Measurements from ENCODE around the gene CGNL1. TPM values are rescaled to one million over a fixed set of nuclear protein-coding genes. Genes with fewer than 3 reads are reported as not detected.

The CGNL1 gene
- total RNA-seq, 6 donors from 2014 or later: 40.1 to 81.8 (median 63.0) TPM

- Histone ChIP-seq H3K4me3 (no peak overlapping the region), H3K27ac (no peak overlapping the region), H3K9me3 (no peaks in the 10 kb centered on the region), H3K4me1 (peaks cover 6 to 17% (median 9%) of the 10 kb centered on the region in 4 donors), H3K36me3 (no peaks in the 10 kb centered on the region), H3K27me3 (no peaks in the 10 kb centered on the region)
- no peak for ATAC-seq (ENCODE audit: low FRiP score in 2 of 2)
- no peak for TF ChIP-seq POLR2AphosphoS5 (IDR thresholded peaks at IDR 0.05)
- TF ChIP-seq CTCF (IDR thresholded peaks at IDR 0.05): no peak
- TF ChIP-seq EP300 (IDR thresholded peaks at IDR 0.05): no peak
- TF ChIP-seq POLR2A (IDR thresholded peaks at IDR 0.05): no peak
- WGBS, 2 donors: 82 to 89% methylated on average over 3 of the region's 3 CpGs
- no peak for DNase-seq
Measured at GRCh38 chr15:57567891-57568290, 191.6 kb downstream of the CGNL1 start.

- no peak for TF ChIP-seq POLR2AphosphoS5 (IDR thresholded peaks at IDR 0.05)
- TF ChIP-seq POLR2A (IDR thresholded peaks at IDR 0.05): no peak
- TF ChIP-seq CTCF (IDR thresholded peaks at IDR 0.05): no peak
- TF ChIP-seq EP300 (IDR thresholded peaks at IDR 0.05): no peak
- peaks cover 6 to 15% (median 9%) of the 10 kb centered on the region in 4 donors for H3K4me1 ChIP-seq
- no peak overlapping the region for H3K27ac ChIP-seq
- H3K4me3 ChIP-seq: no peak overlapping the region
- DNase-seq (no peak), ATAC-seq (ENCODE audit: low FRiP score in 2 of 2) (no peak)
- no peaks in the 10 kb centered on the region for H3K9me3 ChIP-seq
- WGBS, 2 donors: 88 to 100% methylated on average over 2 of the region's 2 CpGs
- H3K36me3 ChIP-seq: no peaks in the 10 kb centered on the region
- no peaks in the 10 kb centered on the region for H3K27me3 ChIP-seq
Measured at GRCh38 chr15:57568299-57568698, 192.0 kb downstream of the CGNL1 start.

DNA sequence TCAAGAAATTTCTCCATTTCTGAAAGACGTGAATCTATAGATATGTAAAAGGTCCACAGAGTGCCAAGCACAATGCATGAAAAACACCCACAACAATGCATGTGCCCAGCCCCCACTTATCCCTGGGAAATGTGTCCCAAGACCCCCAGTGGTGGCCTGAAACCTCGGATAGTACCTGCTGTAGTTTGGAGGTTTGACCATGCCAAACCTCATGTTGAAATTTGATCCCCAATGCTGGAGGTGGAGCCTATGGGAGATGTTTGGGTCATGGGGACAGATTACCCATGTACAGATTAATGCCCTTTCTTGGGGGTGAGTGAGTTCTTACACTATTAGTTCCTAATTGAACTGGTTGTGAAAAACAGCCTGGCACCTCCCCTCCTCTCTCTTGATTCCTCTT is 194.0 kb downstream of the CGNL1 start:
- no peak overlapping the region for H3K27ac ChIP-seq
- ATAC-seq (ENCODE audit: low FRiP score in 2 of 2) (no peak), DNase-seq (no peak)
- 82 to 85% methylated on average over 2 of the region's 2 CpGs for WGBS, 2 donors
- no peak for TF ChIP-seq CTCF (IDR thresholded peaks at IDR 0.05)
- no peak for TF ChIP-seq POLR2AphosphoS5 (IDR thresholded peaks at IDR 0.05)
- H3K4me1 ChIP-seq: peaks cover under 1 to 7% (median 4%) of the 10 kb centered on the region in 4 donors
- H3K4me3 ChIP-seq: no peak overlapping the region
- no peaks in the 10 kb centered on the region for H3K9me3 ChIP-seq
- no peaks in the 10 kb centered on the region for H3K27me3 ChIP-seq
- H3K36me3 ChIP-seq: no peaks in the 10 kb centered on the region

GRCh38 chr15:57570994-57571393 is 194.7 kb downstream of the CGNL1 start:
- H3K36me3 ChIP-seq: no peaks in the 10 kb centered on the region
- no peak overlapping the region for H3K27ac ChIP-seq
- no peaks in the 10 kb centered on the region for H3K27me3 ChIP-seq
- 48 to 84% methylated on average over 3 of the region's 3 CpGs for WGBS, 2 donors
- DNase-seq (no peak), ATAC-seq (ENCODE audit: low FRiP score in 2 of 2) (no peak)
- H3K4me3 ChIP-seq: no peak overlapping the region
- H3K9me3 ChIP-seq: no peaks in the 10 kb centered on the region
- TF ChIP-seq POLR2AphosphoS5 (IDR thresholded peaks at IDR 0.05) (no peak), POLR2A (IDR thresholded peaks at IDR 0.05) (no peak), EP300 (IDR thresholded peaks at IDR 0.05) (no peak), CTCF (IDR thresholded peaks at IDR 0.05) (no peak)
- peaks cover 0 to 5% (median 0%) of the 10 kb centered on the region in 4 donors for H3K4me1 ChIP-seq

- no peak for DNase-seq
- Histone ChIP-seq H3K27me3 (no peaks in the 10 kb centered on the region), H3K9me3 (no peaks in the 10 kb centered on the region), H3K36me3 (no peaks in the 10 kb centered on the region), H3K4me1 (peaks cover 0 to 5% (median 0%) of the 10 kb centered on the region in 4 donors), H3K27ac (no peak overlapping the region), H3K4me3 (no peak overlapping the region)
- ATAC-seq (ENCODE audit: low FRiP score in 2 of 2): no peak
- TF ChIP-seq CTCF (IDR thresholded peaks at IDR 0.05): no peak
- 86% methylated on average over 7 of the region's 7 CpGs for WGBS, 2 donors
Measured at GRCh38 chr15:57571725-57572124, 195.4 kb downstream of the CGNL1 start.

All from upper lobe of left lung (tissue), 6 donors.